SK-N-MC (cell line): ENCODE results near the gene SBF2.
A peak's percentile ranks its signal among the peaks of the same experiment; 100 is the strongest.

ENCODE experiments used
- DNase-seq: peaks from one replicate; pipeline ENCODE4 v3.0.0-alpha.2; 2011; ENCODE audit warnings: low read depth, low spot score
- H3K27ac ChIP-seq: fragments of 200-600 bp; sonication (generic); 2 replicates; pipeline ENCODE4 v1.5.1; 2016; ENCODE audit warnings: mixed run types
- H3K36me3 ChIP-seq: fragments of 200-600 bp; sonication (generic); 2 replicates; pipeline ENCODE4 v1.6.1; 2017; ENCODE audit warnings: antibody characterized with exemption, low read length, mixed read lengths; ENCODE audit not compliant: insufficient read depth
- H3K4me3 ChIP-seq: fragments of 200-600 bp; sonication (generic); 2 replicates; pipeline ENCODE4 v1.5.1; 2016
- H3K9ac ChIP-seq: fragments of 200-600 bp; sonication (generic); 2 replicates; pipeline ENCODE4 v1.8.0; 2017; ENCODE audit warnings: mixed run types, mixed read lengths; ENCODE audit not compliant: insufficient read length
- H3K9me3 ChIP-seq: fragments of 200-600 bp; sonication (generic); 2 replicates; pipeline ENCODE4 v1.6.1; 2017; ENCODE audit warnings: low read depth, mild to moderate bottlenecking, antibody characterized with exemption, low read length, moderate library complexity, mixed read lengths
- EZH2 ChIP-seq: fragments of 200-600 bp; sonication (generic); IDR thresholded peaks from one replicate; pipeline ENCODE4 v1.6.1; 2017; ENCODE audit warnings: antibody characterized with exemption
- FOXP2 ChIP-seq: optimal IDR thresholded peaks from 2 replicates; pipeline ENCODE3; 2011; ENCODE audit warnings: mild to moderate bottlenecking, moderate library complexity; ENCODE audit not compliant: insufficient read depth; ENCODE audit errors: extremely low read length, control extremely low read depth
- POLR2AphosphoS5 ChIP-seq: IDR thresholded peaks from 2 replicates; pipeline ENCODE4 v1.6.1; 2012; ENCODE audit warnings: mild to moderate bottlenecking, low read depth, low read length, borderline replicate concordance

Gene SBF2

DNA sequence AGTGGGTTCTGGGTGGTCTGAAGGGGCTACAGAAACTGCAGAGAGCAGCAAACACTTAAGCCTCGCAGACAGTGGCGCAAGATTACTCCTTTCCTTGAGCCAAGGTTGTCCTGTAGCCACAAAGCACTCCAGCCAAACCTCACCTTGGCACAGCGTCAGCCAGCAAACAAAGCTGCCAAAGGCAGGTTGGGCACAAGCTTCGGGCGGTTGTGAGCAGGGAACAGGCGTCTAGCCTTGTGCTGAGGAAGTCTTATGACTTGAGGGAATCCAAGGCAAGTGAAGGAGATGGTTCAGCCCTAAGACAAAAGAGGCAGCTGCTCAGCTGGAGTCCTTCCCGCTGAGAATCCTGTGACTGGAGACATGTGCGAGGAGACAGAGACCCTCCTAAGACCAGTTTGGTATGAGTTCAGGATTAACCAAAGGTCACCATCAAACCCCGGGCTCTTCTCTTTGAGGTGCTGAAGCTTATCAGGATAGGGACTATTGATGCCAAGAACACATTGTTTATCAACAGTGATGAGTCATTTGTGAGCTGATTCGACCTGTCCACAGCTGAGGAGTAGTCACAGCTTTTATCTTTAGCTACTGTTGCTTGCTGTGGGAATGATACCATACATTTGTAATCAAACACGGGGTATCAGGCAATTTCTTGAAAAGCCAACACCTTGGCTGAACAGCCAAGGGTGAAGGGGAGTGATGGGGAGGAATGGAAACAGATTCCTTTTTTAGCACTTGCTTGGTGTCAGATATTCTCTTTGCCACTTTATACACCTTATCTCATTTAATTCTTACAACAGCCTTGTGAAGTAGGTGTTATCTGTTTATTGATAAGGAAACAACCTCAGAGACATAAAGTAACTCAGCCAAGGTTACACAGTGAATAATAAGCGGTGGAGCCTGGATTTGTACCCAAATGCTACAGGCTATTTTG is 15.4 kb upstream of the SBF2 start:
- Histone ChIP-seq H3K36me3 (no peaks in the 10 kb centered on the region), H3K27ac (no peak overlapping the region), H3K9ac (no peak overlapping the region), H3K4me3 (no peak overlapping the region), H3K9me3 (no peaks in the 10 kb centered on the region; the same call in 1 of the 2 replicates)
- no peak for DNase-seq
- no peak for TF ChIP-seq FOXP2
- TF ChIP-seq POLR2AphosphoS5 = no peak
- no peak for TF ChIP-seq EZH2

DNA sequence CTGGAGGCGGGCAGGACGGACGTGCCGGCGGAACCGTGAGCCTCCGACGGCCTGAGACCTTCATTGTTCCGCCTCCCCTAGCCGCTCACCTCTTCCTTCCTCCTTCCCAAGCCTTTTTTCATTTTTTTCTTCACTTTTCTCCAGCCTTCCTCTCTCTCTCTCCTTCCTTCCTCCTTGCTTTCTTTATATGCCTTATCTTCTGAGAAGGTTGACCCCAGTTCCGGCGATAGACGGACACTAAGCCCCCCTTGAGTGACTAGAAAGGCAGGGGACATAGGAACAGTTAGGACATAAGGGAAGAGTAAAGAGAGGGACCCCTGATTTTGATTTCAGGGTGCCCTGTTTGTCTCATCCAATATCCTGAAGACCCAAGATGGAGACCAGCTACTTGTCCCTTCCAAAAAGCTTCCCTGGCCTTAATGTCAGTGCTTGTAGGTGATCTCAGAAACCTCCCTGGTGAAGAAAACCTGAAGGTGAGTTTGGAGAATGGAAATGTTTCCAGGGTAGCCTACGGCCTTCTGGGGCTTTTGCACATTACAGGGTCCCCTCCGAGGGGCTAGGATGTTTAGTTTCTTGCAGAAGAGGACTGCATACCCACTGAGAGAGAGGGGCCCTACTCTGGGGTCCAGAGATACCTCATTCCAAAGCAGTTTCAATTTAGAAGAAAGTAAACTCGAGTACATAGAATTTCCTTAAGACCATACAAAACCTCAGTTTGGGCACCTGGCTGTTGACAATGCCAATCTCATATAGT is 14.4 kb upstream of the SBF2 start:
- no peaks in the 10 kb centered on the region for H3K36me3 ChIP-seq
- no peak for DNase-seq
- H3K9ac ChIP-seq = no peak overlapping the region
- peak overlapping the region; percentile 92 for H3K4me3 ChIP-seq
- H3K27ac ChIP-seq = no peak overlapping the region
- H3K9me3 ChIP-seq = no peaks in the 10 kb centered on the region; the same call in 1 of the 2 replicates
- TF ChIP-seq POLR2AphosphoS5 (no peak), FOXP2 (no peak), EZH2 (no peak)

DNA sequence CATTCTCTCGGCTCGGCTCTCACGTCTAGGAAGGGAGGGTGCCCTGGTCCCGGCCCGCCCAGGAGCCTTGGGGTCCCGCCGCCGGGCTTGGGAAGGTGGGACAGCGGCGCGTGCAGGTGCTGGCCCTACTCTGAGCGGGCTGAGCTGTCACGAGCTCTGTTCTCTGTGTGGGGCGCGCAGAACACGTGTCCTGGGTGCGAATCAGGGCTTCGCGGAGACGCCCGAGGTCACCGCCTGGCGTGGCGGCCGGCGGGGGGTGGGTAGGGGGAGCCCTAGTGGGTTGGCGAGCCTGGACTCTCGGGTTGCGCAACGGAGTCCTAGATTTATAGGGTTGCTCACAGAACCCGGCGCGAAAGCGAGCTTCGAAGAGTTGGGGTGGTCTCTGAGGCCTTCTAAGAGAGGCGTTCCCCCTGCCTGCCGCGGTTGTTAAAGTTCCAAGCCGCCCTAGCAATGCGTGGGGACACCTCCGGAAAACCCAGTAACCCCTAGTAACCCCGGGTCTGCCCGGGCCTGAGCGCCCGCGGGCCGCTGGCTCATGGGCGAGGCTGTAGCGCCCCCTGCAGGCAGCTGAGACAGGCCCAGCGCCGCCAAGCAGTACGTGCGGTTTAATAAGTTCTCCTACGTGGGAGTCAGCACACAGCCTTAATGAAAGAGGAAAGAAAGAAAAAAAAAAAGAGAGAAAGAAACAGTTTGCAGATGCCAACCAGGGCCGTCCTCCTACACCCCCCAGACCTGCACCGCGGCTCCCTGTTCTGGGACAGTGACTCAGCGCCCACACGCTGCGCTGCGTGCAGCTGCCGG is 13.6 kb upstream of the SBF2 start:
- no peak for DNase-seq
- TF ChIP-seq FOXP2 = no peak
- no peak for TF ChIP-seq EZH2
- TF ChIP-seq POLR2AphosphoS5 = 0 out of 2 replicates have a peak, but pooled peaks have one; percentile 19
- H3K36me3 ChIP-seq = no peaks in the 10 kb centered on the region
- H3K9ac ChIP-seq = peak overlapping the region; percentile 56
- peak overlapping the region; percentile 92 for H3K4me3 ChIP-seq
- H3K9me3 ChIP-seq = no peaks in the 10 kb centered on the region; the same call in 1 of the 2 replicates
- H3K27ac ChIP-seq = no peak overlapping the region

DNA sequence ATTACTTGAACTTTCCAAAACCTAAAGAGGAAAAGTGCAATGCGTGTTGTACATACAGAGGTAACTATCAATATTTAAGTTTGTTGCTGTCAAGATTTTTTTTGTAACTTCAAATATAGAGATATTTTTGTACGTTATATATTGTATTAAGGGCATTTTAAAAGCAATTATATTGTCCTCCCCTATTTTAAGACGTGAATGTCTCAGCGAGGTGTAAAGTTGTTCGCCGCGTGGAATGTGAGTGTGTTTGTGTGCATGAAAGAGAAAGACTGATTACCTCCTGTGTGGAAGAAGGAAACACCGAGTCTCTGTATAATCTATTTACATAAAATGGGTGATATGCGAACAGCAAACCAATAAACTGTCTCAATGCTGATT is 13.0 kb upstream of the SBF2 start:
- DNase-seq = no peak
- H3K27ac ChIP-seq = no peak overlapping the region
- peak overlapping the region; percentile 56 for H3K9ac ChIP-seq
- no peaks in the 10 kb centered on the region for H3K36me3 ChIP-seq
- no peaks in the 10 kb centered on the region; the same call in 1 of the 2 replicates for H3K9me3 ChIP-seq
- TF ChIP-seq EZH2 (no peak), POLR2AphosphoS5 (no peak), FOXP2 (no peak)
- peak overlapping the region; percentile 92 for H3K4me3 ChIP-seq

DNA sequence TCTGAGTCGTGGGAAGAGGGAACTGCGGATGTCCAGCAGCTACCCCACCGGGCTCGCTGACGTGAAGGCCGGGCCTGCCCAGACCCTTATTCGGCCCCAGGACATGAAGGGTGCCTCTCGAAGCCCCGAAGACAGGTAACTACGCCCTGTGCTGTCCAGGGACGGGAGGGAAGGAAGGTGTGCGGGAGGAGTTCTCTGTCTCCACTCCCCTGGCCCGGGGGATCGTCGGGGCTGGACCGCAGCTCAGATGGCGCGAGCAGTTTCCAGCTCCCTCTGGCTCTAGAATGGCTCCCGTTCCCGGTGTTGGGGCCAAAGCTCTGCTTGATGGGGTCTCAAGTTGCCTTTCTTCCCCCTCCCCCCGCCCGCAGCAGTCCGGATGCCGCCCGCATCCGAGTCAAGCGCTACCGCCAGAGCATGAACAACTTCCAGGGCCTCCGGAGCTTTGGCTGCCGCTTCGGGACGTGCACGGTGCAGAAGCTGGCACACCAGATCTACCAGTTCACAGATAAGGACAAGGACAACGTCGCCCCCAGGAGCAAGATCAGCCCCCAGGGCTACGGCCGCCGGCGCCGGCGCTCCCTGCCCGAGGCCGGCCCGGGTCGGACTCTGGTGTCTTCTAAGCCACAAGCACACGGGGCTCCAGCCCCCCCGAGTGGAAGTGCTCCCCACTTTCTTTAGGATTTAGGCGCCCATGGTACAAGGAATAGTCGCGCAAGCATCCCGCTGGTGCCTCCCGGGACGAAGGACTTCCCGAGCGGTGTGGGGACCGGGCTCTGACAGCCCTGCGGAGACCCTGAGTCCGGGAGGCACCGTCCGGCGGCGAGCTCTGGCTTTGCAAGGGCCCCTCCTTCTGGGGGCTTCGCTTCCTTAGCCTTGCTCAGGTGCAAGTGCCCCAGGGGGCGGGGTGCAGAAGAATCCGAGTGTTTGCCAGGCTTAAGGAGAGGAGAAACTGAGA is 12.2 kb upstream of the SBF2 start:
- no peak overlapping the region for H3K27ac ChIP-seq
- no peak for DNase-seq

DNA sequence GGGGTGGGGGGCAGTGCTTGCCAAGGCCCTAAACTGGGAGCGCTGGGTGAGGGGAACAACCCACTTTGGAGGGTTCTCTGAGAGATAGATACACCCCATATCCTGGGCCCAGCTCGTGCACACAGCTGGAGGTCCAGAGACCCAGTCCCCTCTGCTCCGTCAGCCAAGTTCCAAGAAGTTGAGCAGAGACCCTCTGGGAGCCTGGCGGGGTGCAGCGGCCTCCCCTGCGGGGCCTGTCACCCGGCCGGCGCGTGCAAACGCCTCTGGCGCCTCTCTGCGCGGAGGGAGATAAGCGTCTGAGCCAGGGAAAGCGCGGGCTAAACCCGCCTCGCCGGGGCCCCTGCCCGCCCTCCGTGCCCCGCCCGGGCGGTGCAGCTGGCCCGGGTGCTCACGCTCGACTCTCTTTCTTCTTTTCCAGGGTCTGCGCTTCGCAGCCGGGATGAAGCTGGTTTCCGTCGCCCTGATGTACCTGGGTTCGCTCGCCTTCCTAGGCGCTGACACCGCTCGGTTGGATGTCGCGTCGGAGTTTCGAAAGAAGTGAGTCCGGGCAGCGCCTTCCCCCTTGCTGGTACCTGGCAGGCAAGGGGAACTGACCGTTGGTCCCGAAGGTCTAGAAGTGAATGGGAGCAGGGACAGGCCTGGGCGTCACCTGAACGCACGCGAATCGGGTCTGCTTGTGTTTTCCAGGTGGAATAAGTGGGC is 11.4 kb upstream of the SBF2 start:
- Histone ChIP-seq H3K27ac (no peak overlapping the region), H3K4me3 (peak overlapping the region; percentile 92), H3K9me3 (no peaks in the 10 kb centered on the region), H3K9ac (peak overlapping the region; percentile 29), H3K36me3 (no peaks in the 10 kb centered on the region)
- no peak for TF ChIP-seq POLR2AphosphoS5
- TF ChIP-seq FOXP2 = no peak
- no peak for TF ChIP-seq EZH2
- no peak for DNase-seq

More for the DNA sequence above, 12.2 kb upstream of the SBF2 start:
- Histone ChIP-seq H3K36me3 (no peaks in the 10 kb centered on the region), H3K9ac (peak overlapping the region; percentile 35), H3K9me3 (no peaks in the 10 kb centered on the region), H3K4me3 (peak overlapping the region; percentile 92)
- no peak for TF ChIP-seq POLR2AphosphoS5
- TF ChIP-seq FOXP2 = no peak
- TF ChIP-seq EZH2 = no peak

DNA sequence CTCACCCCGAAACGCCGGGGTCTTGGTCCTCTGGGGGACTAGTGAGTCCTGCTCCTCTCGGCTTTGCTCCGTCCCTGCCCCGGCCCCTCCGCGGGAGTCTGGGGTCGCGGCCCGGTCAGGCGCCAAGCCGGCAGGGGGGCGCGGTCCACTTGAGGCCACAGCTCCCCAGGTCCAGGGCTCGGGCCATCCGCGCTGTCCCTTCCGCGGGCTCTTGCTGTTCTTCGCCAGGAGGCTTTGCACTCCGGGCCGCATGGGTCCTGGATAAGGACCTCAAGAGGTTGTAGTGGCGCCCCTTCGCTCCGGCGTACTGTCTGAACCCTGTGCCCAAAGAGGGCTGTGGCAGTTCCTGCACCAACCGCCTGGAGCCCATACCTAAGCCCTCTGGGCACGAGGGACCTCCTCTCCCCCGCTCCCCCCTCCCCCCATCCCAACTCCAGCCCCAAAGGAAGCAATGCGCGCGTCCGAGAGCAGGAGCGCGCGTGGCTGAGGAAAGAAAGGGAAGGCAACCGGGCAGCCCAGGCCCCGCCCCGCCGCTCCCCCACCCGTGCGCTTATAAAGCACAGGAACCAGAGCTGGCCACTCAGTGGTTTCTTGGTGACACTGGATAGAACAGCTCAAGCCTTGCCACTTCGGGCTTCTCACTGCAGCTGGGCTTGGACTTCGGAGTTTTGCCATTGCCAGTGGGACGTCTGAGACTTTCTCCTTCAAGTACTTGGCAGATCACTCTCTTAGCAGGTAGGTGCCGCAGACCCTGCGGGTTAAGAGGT is 10.7 kb upstream of the SBF2 start, which contains the start of gene ADM:
ADM (plus strand) TSS at position 579 of the 767 bp plus-strand sequence. CDS start 628 bp downstream, outside the sequence.
- peak within 1 kb of the TSS; percentile 92 for H3K4me3 ChIP-seq
- no peak for DNase-seq
- H3K9ac ChIP-seq = peak within 1 kb of the TSS; percentile 52
- no peaks in the 10 kb centered on the region for H3K36me3 ChIP-seq
- no peaks in the 10 kb centered on the region for H3K9me3 ChIP-seq
- TF ChIP-seq POLR2AphosphoS5 = peak; percentile 70
- TF ChIP-seq EZH2 = no peak
- TF ChIP-seq FOXP2 = no peak
- H3K27ac ChIP-seq = no peak within 1 kb of the TSS
